Right hindlimb (tissue), 1 donor: ENCODE measurements around the gene CLEC17A.
"Not testable (repeated sequence)": the region's sequence is repeated elsewhere in the genome, so short reads cannot be mapped to it uniquely, and the experiment has no call there.

Source experiments
- DNase-seq: peaks from one replicate; pipeline ENCODE4 v3.0.0-alpha.2; 2018

CLEC17A gene, protein sequence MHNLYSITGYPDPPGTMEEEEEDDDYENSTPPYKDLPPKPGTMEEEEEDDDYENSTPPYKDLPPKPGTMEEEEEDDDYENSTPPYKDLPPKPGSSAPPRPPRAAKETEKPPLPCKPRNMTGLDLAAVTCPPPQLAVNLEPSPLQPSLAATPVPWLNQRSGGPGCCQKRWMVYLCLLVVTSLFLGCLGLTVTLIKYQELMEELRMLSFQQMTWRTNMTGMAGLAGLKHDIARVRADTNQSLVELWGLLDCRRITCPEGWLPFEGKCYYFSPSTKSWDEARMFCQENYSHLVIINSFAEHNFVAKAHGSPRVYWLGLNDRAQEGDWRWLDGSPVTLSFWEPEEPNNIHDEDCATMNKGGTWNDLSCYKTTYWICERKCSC

DNA sequence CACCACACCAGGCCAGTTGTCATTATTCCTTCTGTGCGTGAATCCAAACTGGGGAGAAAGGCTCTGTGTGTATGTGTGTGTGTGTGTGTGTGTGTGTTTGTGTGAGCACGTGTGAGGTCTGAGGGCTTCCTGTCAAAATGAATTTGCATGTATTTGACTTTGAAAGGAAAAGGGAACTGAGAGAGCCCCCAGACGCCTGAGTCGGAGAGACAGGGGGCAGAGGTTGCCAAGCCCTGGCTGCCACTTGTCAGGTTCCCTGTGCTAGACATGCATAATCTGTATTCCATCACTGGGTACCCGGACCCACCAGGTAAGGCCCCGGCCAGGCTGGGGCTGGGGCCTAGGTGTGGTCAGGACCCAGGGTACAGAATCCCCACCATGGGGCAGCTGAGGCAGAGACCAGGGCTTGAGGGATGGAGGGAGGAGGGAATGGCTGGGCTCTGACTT, at the start of gene CLEC17A:
Gene CLEC17A, plus strand, starts transcription at position 191 of the 447 bp plus-strand sequence. Its CDS starts 77 bp downstream, at position 268.
- DNase-seq = no peak

DNA sequence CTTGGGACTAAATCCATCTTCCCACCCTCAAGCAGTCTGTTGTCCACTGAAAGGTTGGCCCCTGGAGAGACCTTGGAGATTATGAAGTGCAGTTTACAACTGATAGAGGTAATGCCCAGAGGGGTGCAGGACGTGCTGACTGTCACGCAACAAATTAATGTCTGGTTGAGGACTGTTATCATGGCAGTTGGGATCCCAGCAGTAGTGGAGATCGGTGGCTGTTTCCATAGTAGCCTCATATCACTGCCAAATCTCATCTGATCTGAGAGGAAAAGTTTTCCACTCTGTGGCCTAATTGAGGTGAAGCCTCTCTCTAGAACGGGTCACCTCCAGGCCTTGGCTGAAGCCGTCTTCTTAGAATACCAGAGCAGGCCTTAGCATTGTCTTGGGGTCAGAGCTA, 49.4 kb upstream of the CLEC17A start:
- no peak for DNase-seq

DNA sequence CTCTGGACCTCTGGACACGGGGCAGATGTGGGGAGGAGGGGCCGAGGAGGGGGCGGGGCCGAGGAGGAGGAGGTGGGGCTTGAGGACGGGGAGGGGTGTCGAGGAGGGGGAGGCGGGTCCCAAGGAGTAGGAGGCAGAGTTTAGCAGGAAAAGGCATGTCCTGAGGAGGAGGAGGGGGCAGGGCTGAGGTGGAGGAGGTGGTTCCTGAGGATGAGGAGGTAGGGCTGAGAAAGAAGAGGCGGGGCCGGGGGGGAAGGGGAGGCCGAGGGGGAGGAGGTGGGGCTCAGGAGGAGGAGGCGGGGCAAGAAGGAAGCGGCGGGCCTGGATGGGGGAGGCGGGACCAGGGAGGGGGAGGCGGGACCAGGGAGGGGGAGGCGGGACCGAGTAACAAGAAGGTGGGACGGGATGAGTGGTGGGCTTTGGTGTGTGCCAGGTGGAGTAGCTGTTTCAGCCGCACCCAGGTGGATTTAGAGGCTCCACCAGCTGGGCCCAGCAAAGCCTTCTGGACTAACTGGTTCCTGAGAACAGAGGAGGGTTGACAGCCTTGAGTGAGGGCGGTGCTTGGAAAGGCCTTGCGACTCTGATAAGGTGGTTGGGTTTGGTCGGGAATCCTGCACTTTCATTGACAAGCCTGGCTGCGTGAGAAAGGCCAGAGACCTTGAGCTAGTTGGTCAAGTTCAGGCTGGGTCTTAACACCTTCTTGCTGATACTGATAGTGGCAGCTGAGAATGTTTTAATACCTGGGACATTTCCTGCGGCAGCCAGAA, 45.8 kb upstream of the CLEC17A start:
- DNase-seq = peak; percentile 65

DNA sequence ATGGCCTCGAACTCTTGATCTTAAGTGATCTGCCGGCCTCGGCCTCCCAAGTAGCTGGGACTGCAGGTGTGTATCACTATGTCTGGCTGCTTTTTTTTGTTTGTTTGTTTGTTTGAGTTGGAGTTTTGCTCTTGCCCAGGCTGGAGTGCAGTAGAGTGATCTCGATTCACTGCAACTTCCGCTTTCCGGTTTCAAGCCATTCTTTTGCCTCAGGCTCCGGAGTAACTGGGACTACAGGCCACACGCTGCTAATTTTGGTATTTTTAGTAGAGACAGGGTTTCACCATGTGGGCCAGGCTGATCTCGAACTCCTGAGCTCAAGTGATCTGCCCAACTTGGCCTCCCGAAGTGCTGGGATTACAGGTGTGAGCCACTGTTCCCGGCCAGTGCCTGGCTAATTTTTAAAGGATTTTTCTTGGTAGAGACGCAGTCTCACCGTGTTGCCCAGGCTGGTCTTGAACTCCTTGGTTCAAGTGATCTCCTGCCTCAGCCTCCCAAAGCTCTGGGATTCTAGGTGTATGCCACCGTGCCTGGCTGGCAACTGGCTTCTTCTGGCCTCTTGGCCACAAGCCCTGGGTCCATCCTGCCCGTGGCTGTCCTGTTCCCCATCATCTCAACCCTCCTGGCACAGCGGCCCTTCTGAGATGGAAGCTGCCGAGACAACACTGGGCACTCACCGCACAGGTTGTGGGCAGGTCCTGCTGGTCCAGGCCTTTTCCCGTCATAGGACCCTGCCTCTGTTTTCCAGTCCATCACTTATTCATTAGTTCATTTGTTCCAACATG, 42.0 kb upstream of the CLEC17A start:
- DNase-seq = no peak

DNA sequence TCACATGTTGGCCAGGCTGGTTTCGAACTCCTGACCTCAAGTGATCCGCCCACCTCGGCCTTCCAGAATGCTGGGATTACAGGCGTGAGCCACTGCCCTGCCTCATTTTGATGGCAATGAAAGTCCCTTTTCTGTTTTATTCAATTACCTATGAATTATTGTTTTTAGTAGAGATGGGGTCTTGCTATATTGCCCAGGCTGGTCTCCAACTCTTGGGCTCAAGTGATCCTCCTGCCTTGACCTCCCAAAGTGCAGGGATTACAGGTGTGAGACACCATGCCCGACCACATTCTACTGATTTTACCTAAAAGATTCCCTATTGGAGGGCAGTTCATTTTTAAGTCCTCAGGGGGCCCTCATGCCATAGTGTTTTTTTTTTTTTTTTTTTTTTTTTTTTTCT, 40.9 kb upstream of the CLEC17A start:
- not testable (repeated sequence) for DNase-seq

DNA sequence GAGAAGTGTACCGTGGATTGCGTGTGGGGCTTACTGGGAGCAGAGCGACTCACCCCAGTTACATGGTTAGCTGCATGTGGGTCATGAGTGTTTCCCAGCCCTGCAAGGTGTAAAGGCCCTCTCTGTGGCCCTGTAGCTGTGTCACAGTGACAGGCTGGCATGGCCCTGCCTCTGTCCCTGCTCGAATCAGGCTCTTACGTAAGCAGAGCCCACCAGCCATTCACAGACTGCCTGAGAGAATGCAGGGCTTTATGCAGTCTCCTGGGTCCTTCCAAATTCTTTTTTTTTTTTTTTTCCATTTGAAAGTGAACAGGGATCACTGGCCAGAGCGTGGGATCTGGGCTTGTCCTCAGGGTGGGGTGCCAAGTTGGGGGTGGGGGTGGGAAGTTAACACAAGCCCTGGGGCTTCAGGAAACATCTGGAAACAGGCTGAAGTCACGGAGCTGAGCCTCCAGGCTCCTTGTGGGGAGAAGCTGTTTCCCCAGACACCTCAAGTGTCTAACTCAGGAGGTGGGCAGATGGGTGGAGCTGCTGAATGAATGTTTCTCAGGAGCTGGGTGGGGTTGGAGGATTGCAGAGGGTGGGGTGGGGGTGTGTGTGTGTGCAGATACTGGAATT, 40.1 kb upstream of the CLEC17A start:
- no peak for DNase-seq

DNA sequence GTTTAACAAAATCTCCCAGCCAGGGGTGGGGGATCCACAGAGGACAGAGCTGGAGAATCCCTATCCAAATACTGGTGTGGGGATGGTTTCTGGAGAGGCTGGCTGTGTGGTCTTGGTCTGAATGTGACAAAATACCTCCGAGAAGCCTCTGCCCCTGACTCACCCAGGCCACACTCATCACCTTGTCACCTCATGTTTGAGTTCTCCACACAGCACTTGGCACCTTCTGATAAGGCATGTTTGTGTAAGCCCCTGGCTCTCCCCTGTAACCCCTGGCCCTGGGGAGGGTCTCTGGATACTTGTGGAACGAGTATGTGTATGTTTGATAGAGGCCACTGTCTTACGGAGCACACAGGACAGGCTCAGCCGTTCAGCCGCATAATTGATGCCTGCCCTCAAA, 38.8 kb upstream of the CLEC17A start:
- no peak for DNase-seq

DNA sequence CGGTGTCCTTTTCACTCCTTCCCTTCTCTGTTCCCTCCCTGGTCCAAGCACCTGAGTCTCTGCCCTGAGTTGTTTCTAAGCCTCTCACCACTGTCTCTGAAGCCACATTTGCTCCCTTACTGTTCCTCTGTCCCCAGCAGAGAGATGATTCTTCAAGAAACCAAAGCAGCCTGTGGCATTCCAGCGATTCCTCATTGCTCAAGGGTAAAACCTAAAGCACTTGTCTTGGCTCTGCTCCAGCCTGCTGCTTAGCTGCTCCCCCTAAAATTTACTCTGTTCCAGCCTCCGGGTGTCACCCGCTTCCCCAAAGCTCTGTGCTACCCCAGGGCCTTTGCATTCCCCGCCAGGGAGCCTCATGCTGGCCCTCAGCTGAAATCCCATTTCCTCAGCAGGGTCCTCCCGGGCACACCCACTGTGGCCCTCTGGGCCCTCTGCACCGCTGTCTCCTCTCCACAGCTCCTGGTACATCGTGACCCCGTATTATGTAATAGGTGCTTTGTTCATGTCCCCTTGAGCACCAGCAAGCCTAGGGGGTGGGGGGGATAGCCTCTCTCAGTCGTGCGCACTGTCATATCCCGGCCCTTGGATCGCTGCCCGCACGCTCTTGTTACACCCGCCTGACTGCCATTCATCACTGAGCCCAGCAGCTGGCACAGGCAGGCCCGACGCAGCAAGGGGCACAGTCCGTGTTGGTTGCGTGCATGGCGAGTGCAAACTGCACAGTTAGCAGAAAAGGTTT, 37.7 kb upstream of the CLEC17A start:
- DNase-seq = peak; percentile 88

DNA sequence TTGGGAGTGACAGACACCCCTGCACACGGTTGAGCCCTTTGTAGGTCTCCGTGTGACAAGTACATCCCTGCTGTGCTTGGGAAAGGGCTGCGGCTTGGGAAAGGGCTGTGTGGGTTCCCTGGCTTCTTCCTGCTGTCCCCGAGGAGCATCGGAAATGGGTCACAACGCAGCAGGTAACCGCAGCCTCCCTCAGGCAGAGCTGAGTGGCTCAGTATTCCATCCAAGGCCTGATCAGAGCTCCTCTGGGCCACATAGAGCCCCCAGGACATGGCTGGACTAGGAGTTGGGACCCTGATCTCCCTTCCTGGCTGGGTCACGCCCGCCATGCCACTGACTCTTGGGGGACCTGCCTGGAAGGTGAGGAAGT, 37.2 kb upstream of the CLEC17A start:
- DNase-seq = no peak

DNA sequence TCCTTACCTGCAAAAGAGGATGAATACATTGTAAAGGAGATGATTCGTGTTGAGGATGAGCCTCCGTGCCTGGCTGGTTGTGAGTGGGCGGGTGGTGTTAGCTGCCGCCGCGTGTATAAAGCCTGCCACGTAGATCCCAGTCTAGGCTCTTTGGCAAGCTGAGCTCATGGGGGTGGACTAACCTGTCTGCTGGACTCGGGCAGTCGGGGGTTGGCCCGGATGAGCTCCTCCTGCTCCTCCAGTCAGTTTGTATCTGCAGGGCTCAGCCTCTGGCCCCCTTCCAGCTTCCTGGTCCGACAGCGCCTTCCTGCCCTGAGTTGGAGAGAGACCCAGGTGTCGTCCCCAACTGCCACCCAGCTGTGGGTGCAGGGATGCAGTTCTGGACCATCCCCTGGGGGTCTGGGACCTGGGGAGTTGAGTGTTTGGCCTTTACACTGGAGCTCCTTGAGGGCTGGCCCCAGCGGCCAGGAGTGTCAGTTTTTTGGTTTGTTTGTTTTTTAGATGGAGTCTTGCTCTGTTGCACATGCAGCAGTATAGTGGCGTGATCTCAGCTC, 32.6 kb upstream of the CLEC17A start:
- no peak for DNase-seq

DNA sequence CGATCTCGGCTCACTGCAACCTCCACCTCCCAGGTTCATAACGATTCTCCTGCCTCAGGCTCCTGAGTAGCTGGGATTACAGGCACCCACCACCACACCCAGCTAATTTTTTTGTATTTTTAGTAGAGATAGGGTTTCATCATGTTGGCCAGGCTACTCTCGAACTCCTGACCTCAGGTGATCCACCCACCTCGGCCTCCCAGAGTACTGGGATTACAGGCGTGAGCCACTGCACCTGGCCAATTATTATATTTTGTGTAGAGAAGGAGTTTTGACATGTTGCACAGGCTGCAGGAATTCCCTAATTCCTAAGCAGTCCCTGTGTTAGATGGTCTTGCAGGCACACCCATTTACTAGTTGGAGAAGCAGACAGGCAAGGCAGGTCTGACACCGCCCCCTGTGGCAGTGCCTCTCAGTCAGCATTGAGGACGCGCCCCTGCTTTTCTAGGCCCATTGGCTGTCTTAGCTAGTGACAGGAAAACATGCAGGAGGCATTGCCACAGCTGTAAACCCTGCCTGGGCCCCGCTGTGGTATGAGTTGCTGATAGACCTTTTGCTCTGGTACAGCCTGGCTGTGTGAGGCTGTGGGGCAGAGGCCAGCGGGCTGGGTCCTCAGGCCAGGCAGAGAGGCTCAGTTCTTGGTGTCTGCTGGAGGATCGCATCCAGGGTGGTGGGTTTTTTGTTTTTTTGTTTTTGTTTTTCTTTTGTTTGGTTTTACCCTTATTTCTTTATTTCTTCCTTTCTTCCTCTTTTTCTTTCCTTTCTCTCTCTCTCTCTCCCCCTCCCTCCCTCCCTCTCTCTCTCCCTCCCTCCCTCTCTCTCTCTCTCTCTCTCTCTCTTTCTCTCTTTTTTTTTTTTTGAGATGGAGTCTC, 31.5 kb upstream of the CLEC17A start:
- DNase-seq = peak; percentile 78

DNA sequence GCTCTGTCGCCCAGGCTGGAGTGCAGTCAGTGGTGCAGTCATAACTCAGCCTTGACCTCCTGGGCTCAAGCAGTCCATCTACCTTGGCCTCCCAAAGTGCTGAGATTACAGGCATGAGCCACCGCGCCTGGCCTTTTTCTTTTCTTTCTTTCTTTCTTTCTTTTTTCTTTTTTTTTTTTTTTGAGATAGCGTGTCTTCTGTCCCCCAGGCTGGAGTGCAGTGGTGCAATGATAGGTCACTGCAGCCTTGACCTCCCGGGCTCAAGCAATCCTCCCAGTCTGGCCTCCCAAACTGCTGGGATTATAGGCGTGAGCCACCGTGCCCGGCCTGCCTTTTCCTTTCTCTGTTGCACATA, 30.9 kb upstream of the CLEC17A start:
- DNase-seq = not testable (repeated sequence)

DNA sequence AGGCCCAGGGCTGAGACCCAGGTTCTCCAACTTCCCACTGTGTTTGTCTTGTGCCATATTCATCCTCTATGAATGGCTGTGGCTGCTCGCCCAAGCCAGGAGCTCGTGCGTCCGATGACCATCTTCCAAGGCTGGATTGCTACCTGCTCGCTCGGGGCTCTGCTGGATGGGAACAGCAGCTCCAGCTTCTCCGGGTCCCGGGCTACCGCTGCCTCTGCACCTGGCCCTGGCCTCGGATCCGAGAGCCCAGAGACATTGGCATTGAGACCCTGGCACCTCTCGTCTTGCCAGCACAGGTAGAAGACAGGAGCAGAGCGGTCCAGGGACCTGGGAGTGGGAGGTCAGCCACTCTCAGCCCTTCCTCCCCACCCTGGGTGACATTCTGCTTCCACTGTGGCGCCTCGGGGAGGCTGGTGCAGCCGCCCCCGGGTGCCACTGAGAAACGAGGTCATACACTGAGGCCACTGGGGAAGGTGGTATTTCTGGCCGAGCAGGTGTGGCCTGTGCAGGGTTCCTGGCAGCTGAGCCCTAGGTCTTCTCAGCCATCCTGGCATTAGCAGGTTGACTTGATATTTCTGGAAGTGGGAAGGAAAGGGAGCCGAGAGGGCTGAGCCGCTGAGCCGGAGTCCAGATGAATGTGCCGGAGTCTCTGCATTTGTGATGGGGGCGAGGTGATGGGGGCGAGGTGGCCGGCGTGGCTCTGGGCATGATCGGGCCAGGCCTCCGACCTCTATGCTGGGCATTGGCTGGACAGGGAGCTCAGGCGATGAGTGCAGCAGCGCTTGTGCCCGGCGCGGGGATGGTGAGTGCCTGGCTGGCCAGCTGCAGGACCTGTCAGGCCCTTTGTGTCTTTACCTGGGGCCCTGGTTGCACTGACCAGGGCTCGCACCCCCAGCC, 29.6 kb upstream of the CLEC17A start:
- no peak for DNase-seq

DNA sequence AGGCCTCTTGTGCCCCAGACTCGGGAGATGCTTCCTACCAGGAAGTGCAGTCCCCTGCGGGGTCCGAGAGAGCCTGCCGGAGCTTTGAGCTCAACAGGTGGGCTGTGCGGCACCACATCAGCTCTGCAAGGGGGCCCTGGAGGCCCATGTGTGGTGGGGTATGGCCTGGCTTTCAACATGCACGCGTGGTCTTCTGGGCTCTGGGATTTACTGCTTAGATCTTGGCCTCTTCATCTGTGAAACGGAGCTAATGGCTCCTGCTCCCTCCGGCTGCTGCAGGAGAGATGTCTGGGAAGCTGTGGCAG, 29.0 kb upstream of the CLEC17A start:
- no peak for DNase-seq

DNA sequence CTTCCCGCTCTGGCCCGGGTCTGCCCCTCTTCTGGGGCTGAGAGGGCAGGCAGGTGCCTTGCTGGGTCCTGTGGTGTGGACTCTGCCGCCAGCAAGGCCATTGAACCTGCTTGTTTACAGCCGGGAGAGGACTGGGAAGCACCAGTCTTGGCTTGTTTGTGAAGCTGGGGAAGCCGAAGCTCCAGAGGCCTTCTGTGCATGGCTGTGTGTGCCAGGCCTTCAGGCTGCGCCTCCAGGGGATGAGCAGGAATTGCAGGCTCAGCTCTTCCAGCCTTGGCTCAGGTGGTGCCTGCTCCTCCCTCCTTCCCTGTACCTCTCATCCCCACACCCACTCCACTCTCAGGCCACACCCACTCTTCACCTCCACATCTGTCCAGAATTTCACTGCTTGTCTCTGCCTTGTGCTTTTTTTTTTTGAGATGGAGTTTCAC, 28.5 kb upstream of the CLEC17A start:
- DNase-seq = no peak

DNA sequence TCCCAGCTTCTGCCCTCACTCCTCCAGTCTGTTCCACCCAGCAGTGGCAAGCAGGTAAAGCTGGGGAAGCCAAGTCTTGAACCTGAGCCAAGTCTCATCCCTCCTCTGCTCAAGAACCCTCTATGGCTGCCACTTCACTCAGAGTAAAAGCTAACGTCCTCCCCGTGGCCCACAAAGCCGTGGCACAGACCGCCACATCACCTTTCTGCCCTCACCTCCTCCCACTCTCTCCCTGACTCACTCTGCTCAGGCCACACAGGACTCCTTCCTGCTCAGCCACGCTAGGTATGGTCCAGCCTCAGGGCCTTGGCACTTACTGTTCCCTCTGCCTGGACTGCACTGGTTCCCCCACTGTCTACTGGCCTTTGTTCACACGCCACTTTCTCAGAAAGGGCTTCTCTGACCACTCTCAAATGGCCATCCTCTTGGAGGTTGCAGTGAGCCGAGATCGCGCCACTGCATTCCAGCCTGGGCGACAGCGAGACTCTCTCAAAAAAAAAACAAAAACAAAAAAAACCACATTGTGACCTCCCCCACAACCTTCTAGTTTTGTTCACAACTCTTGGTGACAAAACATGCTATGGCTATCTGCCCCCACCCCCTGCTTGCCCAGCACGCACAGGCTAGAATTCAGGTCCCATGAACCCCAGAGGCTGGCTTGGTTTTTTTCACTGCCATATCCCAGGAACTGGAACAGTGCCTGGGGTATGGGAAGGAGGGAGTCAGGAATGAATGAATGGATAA, 26.8 kb upstream of the CLEC17A start:
- no peak for DNase-seq

DNA sequence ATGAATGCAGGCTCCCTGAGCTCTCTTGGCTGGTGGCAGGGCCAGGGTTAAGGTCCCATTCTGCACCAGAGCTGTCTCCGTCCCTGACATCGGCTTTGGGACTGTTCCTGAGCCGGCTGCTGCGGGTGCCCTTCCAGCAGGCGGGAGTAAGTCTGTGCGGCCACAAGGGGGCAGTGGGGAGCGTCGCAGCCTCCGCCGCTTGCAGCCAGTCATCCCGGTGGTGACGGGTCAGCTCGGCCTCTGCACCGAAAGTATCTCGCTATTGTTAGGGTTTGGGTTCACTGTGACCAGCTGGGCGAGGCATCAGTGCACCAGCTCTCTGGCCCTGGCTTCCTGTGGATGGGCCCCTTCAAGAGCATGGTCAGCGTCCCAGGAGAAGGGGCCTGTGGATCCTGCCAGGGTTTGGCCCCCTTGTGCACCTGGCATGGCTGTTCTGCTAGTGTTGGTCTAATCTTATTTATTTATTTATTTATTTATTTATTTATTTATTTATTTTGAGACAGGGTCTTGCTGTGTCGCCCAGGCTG, 26.2 kb upstream of the CLEC17A start:
- peak; percentile 77 for DNase-seq

DNA sequence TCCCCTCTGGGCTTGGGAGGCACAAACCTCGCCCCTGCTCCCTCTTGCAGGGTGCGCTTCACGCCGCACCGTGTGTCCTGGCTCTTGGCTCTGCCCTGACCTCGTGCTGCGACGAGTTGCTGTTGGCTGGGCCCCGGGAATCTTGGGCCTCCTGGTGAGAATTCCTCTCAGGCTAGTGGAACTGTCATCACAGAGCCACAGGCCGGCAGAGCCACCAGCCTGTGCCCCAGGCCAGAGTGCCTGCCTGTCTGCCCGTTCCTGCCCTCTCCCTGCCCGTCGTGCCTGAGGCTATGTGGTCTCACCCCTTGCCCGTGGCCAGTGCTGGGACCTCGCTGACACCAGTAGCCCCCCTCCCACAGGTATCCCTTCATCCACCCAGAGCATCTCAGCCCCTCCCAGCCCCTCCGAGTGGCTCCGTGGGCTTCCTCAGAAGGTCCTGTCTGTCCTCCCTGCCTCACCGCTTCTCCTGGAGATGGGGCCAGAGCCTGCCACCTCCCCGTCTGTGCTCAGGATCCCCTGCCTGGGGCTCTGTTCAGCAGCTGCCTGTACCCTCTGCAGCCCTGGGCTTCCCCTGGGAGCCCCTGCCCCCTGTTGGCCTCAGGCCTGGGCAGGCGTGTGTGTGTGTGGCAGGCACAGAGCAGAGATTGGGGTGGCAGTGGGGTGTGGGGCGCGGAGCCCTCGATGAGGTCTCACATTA, 24.4 kb upstream of the CLEC17A start:
- no peak for DNase-seq
